ENCODE results near the gene CTDP1. TPM values are rescaled to one million over a fixed set of nuclear protein-coding genes. Genes with fewer than 3 reads are reported as not detected.

CTDP1 gene
- total RNA-seq, 1 experiment from 2014 or later: 24.9 TPM

DNA sequence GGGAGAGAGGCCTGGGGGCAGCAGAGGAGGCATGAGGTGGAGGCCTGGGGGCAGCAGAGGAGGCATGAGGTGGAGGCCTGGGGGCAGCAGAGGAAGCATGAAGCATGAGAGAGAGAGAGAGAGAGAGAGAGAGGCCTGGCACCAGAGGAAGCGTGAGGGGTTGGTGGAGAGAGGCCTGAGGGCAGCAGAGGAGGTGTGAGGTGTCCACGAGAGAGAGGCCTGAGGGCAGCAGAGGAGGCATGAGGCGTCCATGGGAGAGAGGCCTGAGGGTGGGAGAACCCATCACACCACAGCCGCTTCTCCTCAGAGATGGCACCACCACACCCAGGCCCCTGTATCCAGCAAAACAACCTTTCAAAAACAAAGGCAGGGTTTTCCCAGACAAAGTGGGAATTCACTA is 62.5 kb downstream of the CTDP1 start:
- no peaks in the 10 kb centered on the region for H3K4me1 ChIP-seq (ENCODE audit: control insufficient read depth in 1 of 2, insufficient read depth in 2 of 2, low read length in 2 of 2)
- peaks cover 2 to 18% of the 10 kb centered on the region in 2 experiments; a peak in 3 of 4 replicates for H3K36me3 ChIP-seq (ENCODE audit: control insufficient read depth in 1 of 2, insufficient read depth in 2 of 2, low read length in 2 of 2)
- H3K27ac ChIP-seq (ENCODE audit: low read depth, low read length): no peak overlapping the region
- ChIA-PET POLR2A (no interaction called here), CTCF (no interaction called here), RAD21 (ENCODE audit: low non-redundant PET in 1 of 2, low total read pairs in 2 of 2, uncharacterized antibody in 2 of 2, unreplicated experiment in 2 of 2) (no interaction called here)
- H3K9ac ChIP-seq (ENCODE audit: low read length): no peak overlapping the region
- no peak overlapping the region for H2AFZ ChIP-seq (ENCODE audit: low read depth, low read length, poor library complexity, severe bottlenecking)
- no peaks in the 10 kb centered on the region for H3K79me2 ChIP-seq (ENCODE audit: insufficient read depth, low read length)
- no peaks in the 10 kb centered on the region for H3K27me3 ChIP-seq (ENCODE audit: insufficient read depth, low read length)
- no peak for DNase-seq (ENCODE audit: low read depth, low spot score)
- H3K4me3 ChIP-seq (replicated peaks in 1 of 2; ENCODE audit: low read depth in 1 of 2, low read length in 2 of 2): no peak overlapping the region
- H3K4me2 ChIP-seq (ENCODE audit: low read length): no peak overlapping the region
- no TSS peak for BruUV-seq (replicated peaks)
- intact Hi-C loops (cut with micrococcal nuclease): no loop called here
- no peaks in the 10 kb centered on the region for H3K9me2 ChIP-seq (ENCODE audit: insufficient read depth)
- TF ChIP-seq EZH2phosphoT487 (IDR thresholded peaks at IDR 0.05; ENCODE audit: borderline replicate concordance) (no peak), TCF7L2 (IDR thresholded peaks at IDR 0.05; ENCODE audit: borderline replicate concordance, extremely low read depth, insufficient read depth, insufficient read length) (no peak), SIN3A (IDR thresholded peaks at IDR 0.05; ENCODE audit: low read depth) (no peak), EZH2 (IDR thresholded peaks at IDR 0.05) (no peak), SP1 (IDR thresholded peaks at IDR 0.05; ENCODE audit: low read depth) (no peak), RAD21 (IDR thresholded peaks at IDR 0.05; ENCODE audit: low read depth) (no peak)
- TF ChIP-seq, protein P1, sequence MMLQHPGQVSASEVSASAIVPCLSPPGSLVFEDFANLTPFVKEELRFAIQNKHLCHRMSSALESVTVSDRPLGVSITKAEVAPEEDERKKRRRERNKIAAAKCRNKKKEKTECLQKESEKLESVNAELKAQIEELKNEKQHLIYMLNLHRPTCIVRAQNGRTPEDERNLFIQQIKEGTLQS (IDR thresholded peaks at IDR 0.05): no peak
- TF ChIP-seq, protein P2, sequence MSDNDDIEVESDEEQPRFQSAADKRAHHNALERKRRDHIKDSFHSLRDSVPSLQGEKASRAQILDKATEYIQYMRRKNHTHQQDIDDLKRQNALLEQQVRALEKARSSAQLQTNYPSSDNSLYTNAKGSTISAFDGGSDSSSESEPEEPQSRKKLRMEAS (IDR thresholded peaks at IDR 0.05): no peak
- H4K20me1 ChIP-seq (ENCODE audit: insufficient read depth): no peaks in the 10 kb centered on the region
- no peaks in the 10 kb centered on the region for H3K9me3 ChIP-seq (ENCODE audit: control insufficient read depth in 1 of 2, insufficient read depth in 1 of 2, low read depth in 1 of 2, low read length in 2 of 2)
- ATAC-seq: no peak

DNA sequence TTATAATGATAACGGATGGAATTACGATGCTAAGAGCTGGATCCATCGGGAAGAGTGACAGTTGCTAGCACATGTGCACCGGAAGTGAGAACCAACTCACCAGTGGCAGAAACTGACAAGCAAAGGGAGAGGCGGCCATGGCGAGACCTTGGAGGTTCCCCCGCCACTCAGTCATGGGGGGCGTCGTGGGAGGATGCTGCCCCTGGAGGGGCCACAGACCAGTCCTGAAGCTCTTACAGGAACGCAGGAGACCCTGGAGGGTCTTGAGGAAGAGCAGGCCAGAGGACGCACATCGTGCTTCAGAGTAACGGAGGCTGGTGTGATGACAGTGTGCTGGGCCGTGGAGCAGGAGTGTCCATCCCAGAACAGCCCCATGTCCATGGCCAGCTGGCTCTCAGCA is 65.0 kb downstream of the CTDP1 start:
- RAD21 ChIA-PET (ENCODE audit: low non-redundant PET in 1 of 2, low total read pairs in 2 of 2, uncharacterized antibody in 2 of 2, unreplicated experiment in 2 of 2): no interaction called here
- no peaks in the 10 kb centered on the region for H3K79me2 ChIP-seq (ENCODE audit: insufficient read depth, low read length)
- no peak overlapping the region for H3K4me2 ChIP-seq (ENCODE audit: low read length)
- no peaks in the 10 kb centered on the region for H3K9me3 ChIP-seq (ENCODE audit: control insufficient read depth in 1 of 2, insufficient read depth in 1 of 2, low read depth in 1 of 2, low read length in 2 of 2)
- no peak overlapping the region for H3K4me3 ChIP-seq (replicated peaks in 1 of 2; ENCODE audit: low read depth in 1 of 2, low read length in 2 of 2)
- no peaks in the 10 kb centered on the region for H4K20me1 ChIP-seq (ENCODE audit: insufficient read depth)
- H3K36me3 ChIP-seq (ENCODE audit: control insufficient read depth in 1 of 2, insufficient read depth in 2 of 2, low read length in 2 of 2): peaks cover 2 to 5% of the 10 kb centered on the region in 2 experiments; a peak in 2 of 4 replicates
- intact Hi-C loops (cut with micrococcal nuclease): no loop called here
- CTCF ChIA-PET: no interaction called here
- no peak overlapping the region for H2AFZ ChIP-seq (ENCODE audit: low read depth, low read length, poor library complexity, severe bottlenecking)
- H3K9me2 ChIP-seq (ENCODE audit: insufficient read depth): no peaks in the 10 kb centered on the region
- TF ChIP-seq SRF (IDR thresholded peaks at IDR 0.05; ENCODE audit: low read depth): no peak
- TF ChIP-seq SP1 (IDR thresholded peaks at IDR 0.05; ENCODE audit: low read depth): no peak
- ATAC-seq (no peak), DNase-seq (ENCODE audit: low read depth, low spot score) (no peak)
- H3K27me3 ChIP-seq (ENCODE audit: insufficient read depth, low read length): no peaks in the 10 kb centered on the region
- no TSS peak for BruUV-seq (replicated peaks)
- H3K27ac ChIP-seq (ENCODE audit: low read depth, low read length): no peak overlapping the region
- H3K4me1 ChIP-seq (ENCODE audit: control insufficient read depth in 1 of 2, insufficient read depth in 2 of 2, low read length in 2 of 2): no peaks in the 10 kb centered on the region
- POLR2A ChIA-PET: no interaction called here
- no peak overlapping the region for H3K9ac ChIP-seq (ENCODE audit: low read length)
